AG04449 (cell line): ENCODE data around the gene DCD.
A peak's percentile ranks its signal among the peaks of the same experiment; 100 is the strongest.

Source experiments
- CTCF ChIA-PET: fragments of 350-600 bp; formaldehyde crosslinking; extraction: SDS; loops from one replicate; lab custom pipeline; 2021; ENCODE audit warnings: antibody characterized with exemption; lab: Yijun Ruan, JAX
- POLR2A ChIA-PET: fragments of 400-600, 350-600 bp; formaldehyde crosslinking; extraction: SDS; loops from one replicate; lab custom pipeline; 2020; ENCODE audit warnings: antibody characterized with exemption, inconsistent platforms; lab: Yijun Ruan, JAX
- DNase-seq: peaks from one replicate; pipeline ENCODE4 v3.0.0-alpha.2; 2010; ENCODE audit warnings: low read depth, low spot score
- H3K4me3 ChIP-seq: 2 replicates; pipeline ENCODE4 v1.5.1; 2011; ENCODE audit warnings: low read depth, mild to moderate bottlenecking, control low read depth, low read length
- TF ChIP-seq, protein P1 (sequence below): IDR thresholded peaks from one replicate; pipeline ENCODE4 v1.5.1; 2011; ENCODE audit warnings: mild to moderate bottlenecking, moderate library complexity, low read length, control low read depth, inconsistent platforms; ENCODE audit not compliant: insufficient read depth; ENCODE audit errors: missing control alignments

The DCD gene

DNA sequence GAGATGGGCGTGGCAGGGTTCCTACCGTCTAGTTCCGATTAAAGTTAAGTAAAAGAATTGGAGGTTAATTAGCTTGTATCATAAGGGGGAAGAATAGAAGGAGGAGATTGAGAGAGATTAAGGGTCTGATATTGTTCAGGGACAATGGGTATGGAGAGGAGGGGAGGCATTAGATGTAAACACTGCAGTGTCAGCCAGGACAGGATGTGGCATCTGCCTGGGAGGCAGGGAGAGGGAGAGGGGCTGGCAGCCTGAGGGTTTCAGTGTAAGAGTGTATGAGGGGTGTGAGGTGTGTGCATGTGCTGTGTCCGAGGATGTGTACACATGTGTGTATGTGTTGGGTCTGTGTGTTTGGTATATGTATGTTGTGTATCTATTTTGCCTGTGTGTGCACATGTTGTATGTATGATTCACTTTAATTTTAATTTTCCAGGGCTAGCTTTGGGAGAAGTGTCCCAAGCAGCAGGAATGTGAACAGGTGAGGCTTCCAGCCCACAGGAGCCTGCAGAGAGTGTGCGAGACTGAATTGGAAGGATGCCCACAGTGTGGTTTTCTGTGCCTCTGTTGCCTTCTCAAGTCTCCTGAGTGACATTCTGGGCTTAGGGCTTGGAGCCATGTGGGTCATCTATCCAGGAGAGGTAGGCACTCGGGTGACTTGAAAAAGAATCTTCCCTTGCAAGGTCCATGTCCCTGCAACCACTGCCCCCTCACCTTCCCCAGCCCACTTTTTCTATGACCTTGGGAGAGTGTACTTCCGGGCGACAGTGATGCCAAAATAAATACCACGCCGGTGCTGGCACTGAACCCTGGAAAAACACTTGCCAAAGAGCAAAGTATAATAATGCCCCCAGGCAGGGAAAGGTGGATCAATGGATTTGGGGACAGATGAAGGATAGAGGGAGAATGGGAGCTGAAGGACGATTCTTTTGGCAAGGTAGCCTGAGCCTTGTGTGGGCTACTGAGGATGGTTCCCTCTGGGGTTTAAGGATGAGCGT lies 36.8 kb upstream of the DCD start:
- DNase-seq, result no peak
- no peak overlapping the region for H3K4me3 ChIP-seq
- ChIA-PET CTCF (interaction anchor here (1.2 kb wide), 1 partner anchor 64 kb away, joined by 3 read pairs; no protein-coding TSS in a partner anchor), POLR2A (no interaction called here)
- TF ChIP-seq, protein P1, sequence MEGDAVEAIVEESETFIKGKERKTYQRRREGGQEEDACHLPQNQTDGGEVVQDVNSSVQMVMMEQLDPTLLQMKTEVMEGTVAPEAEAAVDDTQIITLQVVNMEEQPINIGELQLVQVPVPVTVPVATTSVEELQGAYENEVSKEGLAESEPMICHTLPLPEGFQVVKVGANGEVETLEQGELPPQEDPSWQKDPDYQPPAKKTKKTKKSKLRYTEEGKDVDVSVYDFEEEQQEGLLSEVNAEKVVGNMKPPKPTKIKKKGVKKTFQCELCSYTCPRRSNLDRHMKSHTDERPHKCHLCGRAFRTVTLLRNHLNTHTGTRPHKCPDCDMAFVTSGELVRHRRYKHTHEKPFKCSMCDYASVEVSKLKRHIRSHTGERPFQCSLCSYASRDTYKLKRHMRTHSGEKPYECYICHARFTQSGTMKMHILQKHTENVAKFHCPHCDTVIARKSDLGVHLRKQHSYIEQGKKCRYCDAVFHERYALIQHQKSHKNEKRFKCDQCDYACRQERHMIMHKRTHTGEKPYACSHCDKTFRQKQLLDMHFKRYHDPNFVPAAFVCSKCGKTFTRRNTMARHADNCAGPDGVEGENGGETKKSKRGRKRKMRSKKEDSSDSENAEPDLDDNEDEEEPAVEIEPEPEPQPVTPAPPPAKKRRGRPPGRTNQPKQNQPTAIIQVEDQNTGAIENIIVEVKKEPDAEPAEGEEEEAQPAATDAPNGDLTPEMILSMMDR, result no peak

DNA sequence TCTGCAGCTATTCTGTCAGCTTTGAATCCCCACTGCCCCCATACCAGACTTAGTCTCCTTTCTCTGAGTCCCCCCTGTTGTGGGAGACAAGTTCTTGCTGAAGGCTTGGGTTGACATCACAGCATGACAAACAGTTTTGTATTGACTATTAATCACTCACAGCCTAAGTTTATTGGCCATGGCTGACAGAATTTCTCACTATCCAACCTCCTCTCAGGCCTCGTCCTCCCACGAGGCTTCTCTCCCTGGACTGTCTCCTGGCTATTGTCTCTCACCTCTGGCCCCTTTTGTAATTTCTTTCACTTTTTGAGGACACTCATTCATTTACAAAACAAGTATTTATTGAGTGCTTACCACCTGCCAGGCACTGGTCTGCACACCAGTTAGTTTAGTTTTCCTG lies 35.2 kb upstream of the DCD start:
- TF ChIP-seq, protein P1, result no peak
- CTCF ChIA-PET, result no interaction called here
- POLR2A ChIA-PET, result no interaction called here
- no peak for DNase-seq
- H3K4me3 ChIP-seq, result no peak overlapping the region

DNA sequence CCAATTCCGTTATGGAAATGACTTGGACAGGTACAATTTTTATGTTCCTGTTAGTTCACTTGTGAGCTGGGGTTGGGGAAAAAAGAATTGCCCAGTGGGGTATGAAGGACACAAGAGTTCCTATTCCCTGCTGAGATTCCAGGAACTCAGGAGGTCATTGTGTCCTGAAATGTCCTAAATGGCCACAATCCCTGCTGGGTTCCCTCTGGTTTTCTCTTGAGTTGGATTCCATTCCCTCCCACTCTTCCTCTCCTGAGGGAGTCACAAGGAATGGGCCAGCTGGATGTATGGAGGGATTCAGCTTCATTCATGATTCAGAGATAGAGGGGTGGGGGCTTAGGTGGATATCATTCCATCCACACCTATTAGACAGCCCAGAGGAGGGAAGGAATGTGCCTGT lies 34.5 kb upstream of the DCD start:
- DNase-seq, result no peak
- H3K4me3 ChIP-seq, result no peak overlapping the region
- TF ChIP-seq, protein P1, result no peak
- CTCF ChIA-PET, result no interaction called here
- POLR2A ChIA-PET, result no interaction called here

DNA sequence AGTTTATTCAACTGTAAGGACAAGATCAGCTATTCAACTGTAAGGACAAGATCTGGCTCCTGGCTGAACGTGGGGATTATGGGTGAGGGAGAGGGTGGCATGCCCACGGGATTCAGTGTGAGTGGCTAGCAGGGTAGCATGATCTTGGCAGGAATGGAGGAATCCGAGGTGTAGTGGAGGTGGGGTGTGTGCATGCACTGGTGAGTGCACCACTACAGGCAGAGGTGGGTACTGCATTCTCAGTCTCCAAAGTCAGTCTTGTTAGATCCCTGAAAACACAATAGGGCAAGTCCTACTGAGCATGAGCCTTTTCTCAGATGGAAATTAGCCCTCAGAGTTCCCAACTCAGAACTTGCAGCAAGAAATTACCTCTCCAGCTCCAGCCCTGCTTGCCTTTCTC lies 32.2 kb upstream of the DCD start:
- CTCF ChIA-PET, result interaction anchor here (1.4 kb wide), 1 partner anchor 21 kb away, joined by 4 read pairs; no protein-coding TSS in a partner anchor
- POLR2A ChIA-PET, result no interaction called here
- no peak for DNase-seq
- no peak overlapping the region for H3K4me3 ChIP-seq
- TF ChIP-seq, protein P1, result peak; percentile 37

DNA sequence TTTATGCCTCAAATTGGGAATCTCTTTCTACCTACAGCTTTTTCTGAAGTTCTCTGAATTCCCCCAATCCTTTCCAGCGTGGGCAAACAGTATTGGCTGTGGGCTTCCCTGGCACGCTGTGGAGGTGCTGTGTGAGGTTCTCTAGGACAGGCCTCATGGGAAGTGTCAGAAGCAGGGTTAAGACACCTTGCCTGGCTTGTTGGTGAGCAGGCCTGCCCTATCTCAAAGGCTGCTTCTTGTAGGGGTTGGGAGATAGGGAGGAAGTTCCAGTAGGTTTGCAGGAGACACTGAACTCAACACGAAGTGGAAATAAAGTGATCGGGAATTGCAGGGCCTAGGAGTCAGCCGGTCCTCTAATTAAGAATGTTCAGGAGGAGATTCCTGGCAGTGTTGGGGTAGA lies 30.0 kb upstream of the DCD start:
- TF ChIP-seq, protein P1, result no peak
- ChIA-PET POLR2A (no interaction called here), CTCF (no interaction called here)
- DNase-seq, result no peak
- H3K4me3 ChIP-seq, result no peak overlapping the region

DNA sequence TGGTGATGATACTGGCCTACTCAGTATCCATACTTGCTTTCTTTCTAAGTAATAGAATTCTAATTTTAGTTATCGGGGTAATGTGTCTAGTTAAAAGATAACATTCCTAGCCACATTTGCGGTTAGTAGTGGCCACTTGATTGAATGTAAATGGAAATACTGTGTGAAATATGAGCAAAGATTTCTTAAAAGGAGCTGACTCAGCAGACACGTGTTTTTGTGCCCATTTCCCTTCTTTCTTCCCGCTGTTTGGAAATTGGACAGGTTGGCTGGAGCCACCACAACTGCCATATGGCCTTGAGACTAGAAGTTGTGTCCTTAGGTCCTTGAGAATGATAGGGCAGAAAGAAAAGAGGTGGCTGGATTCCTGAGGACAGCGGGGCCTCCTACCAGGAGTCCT lies 19.8 kb upstream of the DCD start:
- no peak for DNase-seq
- ChIA-PET POLR2A (no interaction called here), CTCF (no interaction called here)
- TF ChIP-seq, protein P1, result no peak
- H3K4me3 ChIP-seq, result no peak overlapping the region
